IPS-20b (cell line): ENCODE results near the gene LRRTM1.

Experiments
- H3K27ac ChIP-seq: one replicate; pipeline ENCODE4 v1.5.1; 2013; ENCODE audit warnings: low read length
- H3K27me3 ChIP-seq: 2 replicates; pipeline ENCODE4 v1.6.1; 2013; ENCODE audit warnings: mild to moderate bottlenecking, low read length, inconsistent platforms; ENCODE audit not compliant: insufficient read depth
- H3K36me3 ChIP-seq: 2 replicates; pipeline ENCODE4 v1.6.1; 2013; ENCODE audit warnings: low read depth, mild to moderate bottlenecking, inconsistent platforms, low read length, moderate library complexity; ENCODE audit not compliant: insufficient read depth
- H3K4me1 ChIP-seq: 2 replicates; pipeline ENCODE4 v1.6.1; 2013; ENCODE audit warnings: mild to moderate bottlenecking, control low read depth, inconsistent platforms, low read length, moderate library complexity; ENCODE audit not compliant: insufficient read depth
- H3K4me3 ChIP-seq: 2 replicates; pipeline ENCODE4 v1.5.1; 2013; ENCODE audit warnings: mild to moderate bottlenecking, low read length, inconsistent platforms
- H3K9ac ChIP-seq: 2 replicates; pipeline ENCODE4 v1.6.1; 2013; ENCODE audit warnings: low read depth, mild to moderate bottlenecking, inconsistent platforms, low read length, moderate library complexity
- H3K9me3 ChIP-seq: 2 replicates; pipeline ENCODE4 v1.6.1; 2013; ENCODE audit warnings: mild to moderate bottlenecking, low read depth, low read length, inconsistent platforms; ENCODE audit not compliant: insufficient read depth

The LRRTM1 gene, protein sequence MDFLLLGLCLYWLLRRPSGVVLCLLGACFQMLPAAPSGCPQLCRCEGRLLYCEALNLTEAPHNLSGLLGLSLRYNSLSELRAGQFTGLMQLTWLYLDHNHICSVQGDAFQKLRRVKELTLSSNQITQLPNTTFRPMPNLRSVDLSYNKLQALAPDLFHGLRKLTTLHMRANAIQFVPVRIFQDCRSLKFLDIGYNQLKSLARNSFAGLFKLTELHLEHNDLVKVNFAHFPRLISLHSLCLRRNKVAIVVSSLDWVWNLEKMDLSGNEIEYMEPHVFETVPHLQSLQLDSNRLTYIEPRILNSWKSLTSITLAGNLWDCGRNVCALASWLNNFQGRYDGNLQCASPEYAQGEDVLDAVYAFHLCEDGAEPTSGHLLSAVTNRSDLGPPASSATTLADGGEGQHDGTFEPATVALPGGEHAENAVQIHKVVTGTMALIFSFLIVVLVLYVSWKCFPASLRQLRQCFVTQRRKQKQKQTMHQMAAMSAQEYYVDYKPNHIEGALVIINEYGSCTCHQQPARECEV

DNA sequence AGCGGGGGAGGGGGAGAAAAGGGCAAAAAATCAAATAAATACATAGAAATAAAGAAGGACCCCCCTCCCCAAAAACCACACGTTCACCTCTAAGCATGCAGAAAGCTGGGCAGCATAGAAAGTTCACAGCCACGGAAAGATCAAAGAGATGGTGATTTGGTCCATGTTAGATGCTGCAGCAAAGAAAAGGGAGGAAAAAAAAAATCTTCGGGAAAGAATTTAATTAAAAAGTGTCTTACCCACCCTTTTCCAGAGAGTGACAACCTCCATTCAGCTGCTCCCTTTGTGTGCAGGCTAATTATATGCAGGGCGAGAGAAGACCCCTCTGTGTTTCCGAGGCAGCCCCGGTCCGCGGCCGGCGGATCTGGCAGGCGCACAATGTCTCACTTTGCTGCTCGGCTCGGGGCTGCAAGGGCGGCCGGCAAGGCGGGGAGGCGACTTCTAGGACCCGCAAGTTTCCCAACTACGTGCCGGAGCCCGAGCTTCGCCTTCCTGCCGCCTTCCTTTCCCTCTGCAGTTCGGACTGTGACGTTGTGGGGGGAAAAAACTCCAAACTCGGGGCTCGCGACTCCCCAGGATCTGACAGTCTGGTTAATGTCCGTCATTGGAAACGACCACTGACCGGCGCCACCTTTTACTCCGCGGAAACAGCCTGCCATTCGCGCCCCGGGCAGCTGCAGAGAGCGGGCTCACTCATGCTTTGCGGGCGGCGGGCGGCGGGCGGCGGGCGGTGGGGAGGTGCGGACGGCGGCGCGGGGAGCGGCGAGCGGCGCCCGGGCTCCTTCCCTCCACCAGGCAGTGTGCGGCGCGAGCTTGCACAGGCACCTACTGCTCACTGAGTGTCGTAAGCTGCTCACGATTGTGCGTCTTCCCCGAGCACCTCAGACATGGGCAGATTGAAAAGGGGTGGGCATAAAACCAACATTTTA is at the start of gene LRRTM1:
Gene LRRTM1, minus strand, starts transcription at position 844 of the 929 bp plus-strand sequence. CDS start 933 bp downstream, outside the sequence.
- H3K27ac ChIP-seq: no peak within 1 kb of the TSS
- peaks cover 88% of the 10 kb centered on the region for H3K27me3 ChIP-seq
- no peaks in the 10 kb centered on the region for H3K36me3 ChIP-seq
- H3K9ac ChIP-seq: no peak within 1 kb of the TSS
- H3K4me3 ChIP-seq: peak within 1 kb of the TSS; percentile 66
- no peaks in the 10 kb centered on the region for H3K9me3 ChIP-seq
- H3K4me1 ChIP-seq: peaks cover 28% of the 10 kb centered on the region

DNA sequence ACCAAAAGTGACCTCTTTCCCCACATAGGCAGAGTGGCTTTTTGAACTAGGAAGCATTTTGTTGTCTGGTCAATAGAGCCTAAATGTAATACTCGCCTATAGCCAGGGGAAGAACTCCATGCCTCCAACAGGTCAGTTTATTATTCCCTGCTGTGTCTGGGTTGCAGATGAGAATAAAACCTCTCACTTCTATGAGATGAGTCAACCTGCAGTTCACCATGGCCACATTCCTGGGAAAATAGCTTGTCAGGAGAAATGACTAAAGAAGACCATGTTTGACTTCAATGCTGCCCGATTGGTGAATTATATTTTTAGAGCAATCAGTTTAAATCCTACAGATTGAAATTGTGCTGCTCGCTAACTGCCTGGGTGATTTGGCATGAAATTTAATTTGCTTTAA is 46.7 kb upstream of the LRRTM1 start:
- Histone ChIP-seq H3K4me1 (peaks cover 7% of the 10 kb centered on the region), H3K27ac (no peak overlapping the region), H3K4me3 (no peak overlapping the region), H3K36me3 (no peaks in the 10 kb centered on the region), H3K27me3 (no peaks in the 10 kb centered on the region), H3K9me3 (no peaks in the 10 kb centered on the region), H3K9ac (no peak overlapping the region)

DNA sequence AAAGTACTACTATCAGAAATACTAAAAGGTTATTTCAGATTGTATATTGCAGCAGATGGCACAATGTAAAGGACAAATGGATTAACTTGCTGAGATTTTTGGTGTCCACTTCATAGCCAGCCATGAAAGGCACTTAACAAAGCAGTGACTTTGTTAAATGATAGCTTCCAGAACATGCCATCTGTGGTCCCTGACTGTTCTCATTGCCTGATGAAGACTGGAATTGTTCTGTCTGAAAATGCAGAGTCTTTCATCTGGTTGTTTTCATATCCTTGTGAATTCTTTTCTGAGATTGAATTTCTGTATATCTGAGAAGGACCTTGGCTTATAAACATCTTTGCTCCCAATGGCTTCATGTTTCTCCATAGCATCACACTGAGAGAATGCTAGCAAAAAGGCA is 44.4 kb upstream of the LRRTM1 start:
- Histone ChIP-seq H3K27ac (no peak overlapping the region), H3K4me1 (peaks cover 7% of the 10 kb centered on the region), H3K9ac (no peak overlapping the region), H3K4me3 (no peak overlapping the region), H3K9me3 (no peaks in the 10 kb centered on the region), H3K27me3 (no peaks in the 10 kb centered on the region), H3K36me3 (no peaks in the 10 kb centered on the region)

DNA sequence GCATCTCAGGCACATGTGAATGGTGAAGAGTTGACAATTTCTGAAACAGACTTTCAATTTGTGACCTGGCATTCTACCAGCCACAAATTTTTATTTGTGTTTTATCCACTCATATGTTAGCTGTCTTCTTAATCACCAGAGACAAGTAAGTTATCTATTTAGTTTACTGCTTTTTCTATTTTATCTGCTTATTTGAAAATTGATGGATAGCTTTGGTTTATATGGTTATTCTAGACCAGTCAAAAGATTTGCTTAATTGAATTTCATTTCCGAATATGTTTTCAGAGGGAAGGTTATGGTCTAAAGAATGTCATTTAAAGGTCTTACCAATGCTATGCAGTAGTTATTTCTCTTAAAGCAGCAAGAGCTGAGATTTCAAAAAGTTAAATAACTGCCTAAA is 43.5 kb upstream of the LRRTM1 start:
- Histone ChIP-seq H3K27me3 (no peaks in the 10 kb centered on the region), H3K36me3 (no peaks in the 10 kb centered on the region), H3K4me3 (no peak overlapping the region), H3K9me3 (no peaks in the 10 kb centered on the region), H3K4me1 (peaks cover 7% of the 10 kb centered on the region), H3K27ac (no peak overlapping the region), H3K9ac (no peak overlapping the region)

DNA sequence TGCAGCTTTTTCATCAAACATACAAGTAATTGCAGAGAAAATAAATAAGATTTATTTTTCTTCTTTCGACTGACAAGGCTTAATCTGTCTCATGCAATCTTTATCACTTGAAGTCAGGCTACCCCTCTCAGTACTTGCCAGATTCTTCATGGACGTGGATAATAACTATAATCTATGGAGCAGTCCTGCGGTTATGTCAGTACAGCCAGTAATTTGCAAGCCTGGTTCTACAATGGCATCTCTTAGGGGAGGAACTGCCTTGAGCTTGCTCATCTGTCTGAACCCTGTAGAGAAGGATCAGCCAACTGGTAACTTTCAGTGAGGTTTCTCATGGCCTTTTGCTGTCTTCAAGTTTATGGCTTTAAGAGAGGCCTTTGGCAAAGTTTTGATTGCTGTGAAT is 35.5 kb upstream of the LRRTM1 start:
- Histone ChIP-seq H3K9me3 (no peaks in the 10 kb centered on the region), H3K4me1 (no peaks in the 10 kb centered on the region), H3K27me3 (no peaks in the 10 kb centered on the region), H3K27ac (no peak overlapping the region), H3K36me3 (no peaks in the 10 kb centered on the region), H3K4me3 (no peak overlapping the region), H3K9ac (no peak overlapping the region)

DNA sequence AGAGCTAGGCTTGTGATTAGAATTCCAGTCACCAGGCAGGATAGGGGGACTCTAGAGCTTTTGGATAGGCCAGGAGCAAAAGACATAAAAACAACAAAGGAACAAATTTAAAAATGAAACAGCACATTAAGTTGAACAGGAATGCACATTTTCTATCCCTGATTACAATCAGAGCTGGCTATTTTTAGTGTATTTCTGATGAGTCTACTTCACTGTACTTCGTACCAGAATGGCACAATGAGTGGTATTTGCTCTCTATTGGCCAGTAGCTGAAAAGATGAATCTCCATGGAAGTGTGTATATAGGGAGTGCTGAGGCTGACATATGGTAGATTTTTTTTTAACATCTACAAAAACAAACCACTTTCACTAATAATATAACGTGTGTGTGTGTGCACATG is 34.2 kb upstream of the LRRTM1 start:
- Histone ChIP-seq H3K4me1 (no peaks in the 10 kb centered on the region), H3K36me3 (no peaks in the 10 kb centered on the region), H3K4me3 (no peak overlapping the region), H3K27me3 (no peaks in the 10 kb centered on the region), H3K9me3 (no peaks in the 10 kb centered on the region), H3K9ac (no peak overlapping the region), H3K27ac (no peak overlapping the region)

DNA sequence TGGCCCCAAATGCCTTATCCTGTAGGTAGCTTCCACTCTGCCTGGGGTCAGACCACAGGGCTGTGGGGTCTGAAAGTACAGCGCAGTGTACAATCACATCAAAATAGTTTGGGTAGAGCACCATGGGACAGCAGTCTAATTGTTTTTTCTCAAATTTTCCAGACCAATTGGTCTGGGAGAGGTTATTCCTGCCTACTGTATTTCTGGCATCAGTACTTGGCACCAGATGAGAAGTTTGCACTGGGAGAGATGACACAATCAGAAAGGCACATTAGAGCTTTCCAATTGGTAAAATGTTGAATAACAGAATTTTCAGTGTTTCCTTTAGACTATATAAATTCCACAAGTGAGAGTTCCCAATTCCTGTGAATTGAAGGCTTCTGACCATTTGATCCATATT is 30.9 kb upstream of the LRRTM1 start:
- Histone ChIP-seq H3K4me3 (no peak overlapping the region), H3K4me1 (peaks cover 2% of the 10 kb centered on the region; the same call in 1 of the 2 replicates), H3K27ac (no peak overlapping the region), H3K27me3 (no peaks in the 10 kb centered on the region), H3K36me3 (no peaks in the 10 kb centered on the region), H3K9me3 (no peaks in the 10 kb centered on the region), H3K9ac (no peak overlapping the region)

DNA sequence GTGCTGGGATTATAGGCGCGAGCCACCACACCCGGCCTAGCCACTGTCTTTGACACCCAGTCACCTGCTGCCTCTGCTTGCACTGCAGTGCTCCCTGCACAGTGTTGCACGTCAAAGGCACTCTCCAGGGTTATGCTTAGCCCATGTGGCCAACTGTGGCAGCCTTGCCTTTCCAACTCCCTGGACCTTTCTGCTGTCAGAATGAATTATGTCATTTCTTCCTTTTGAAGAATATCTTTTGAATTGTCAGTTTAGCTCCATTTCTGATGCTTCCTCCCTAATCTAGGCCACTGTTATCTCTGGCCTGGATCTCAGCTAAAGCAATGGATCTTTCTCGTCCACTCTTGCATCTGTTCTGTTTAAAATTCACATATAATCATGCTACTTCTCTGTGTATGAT is 29.3 kb upstream of the LRRTM1 start:
- peaks cover 8% of the 10 kb centered on the region for H3K4me1 ChIP-seq
- H3K36me3 ChIP-seq: no peaks in the 10 kb centered on the region
- H3K9ac ChIP-seq: no peak overlapping the region
- no peak overlapping the region for H3K4me3 ChIP-seq
- H3K27me3 ChIP-seq: no peaks in the 10 kb centered on the region
- H3K9me3 ChIP-seq: no peaks in the 10 kb centered on the region
- no peak overlapping the region for H3K27ac ChIP-seq

DNA sequence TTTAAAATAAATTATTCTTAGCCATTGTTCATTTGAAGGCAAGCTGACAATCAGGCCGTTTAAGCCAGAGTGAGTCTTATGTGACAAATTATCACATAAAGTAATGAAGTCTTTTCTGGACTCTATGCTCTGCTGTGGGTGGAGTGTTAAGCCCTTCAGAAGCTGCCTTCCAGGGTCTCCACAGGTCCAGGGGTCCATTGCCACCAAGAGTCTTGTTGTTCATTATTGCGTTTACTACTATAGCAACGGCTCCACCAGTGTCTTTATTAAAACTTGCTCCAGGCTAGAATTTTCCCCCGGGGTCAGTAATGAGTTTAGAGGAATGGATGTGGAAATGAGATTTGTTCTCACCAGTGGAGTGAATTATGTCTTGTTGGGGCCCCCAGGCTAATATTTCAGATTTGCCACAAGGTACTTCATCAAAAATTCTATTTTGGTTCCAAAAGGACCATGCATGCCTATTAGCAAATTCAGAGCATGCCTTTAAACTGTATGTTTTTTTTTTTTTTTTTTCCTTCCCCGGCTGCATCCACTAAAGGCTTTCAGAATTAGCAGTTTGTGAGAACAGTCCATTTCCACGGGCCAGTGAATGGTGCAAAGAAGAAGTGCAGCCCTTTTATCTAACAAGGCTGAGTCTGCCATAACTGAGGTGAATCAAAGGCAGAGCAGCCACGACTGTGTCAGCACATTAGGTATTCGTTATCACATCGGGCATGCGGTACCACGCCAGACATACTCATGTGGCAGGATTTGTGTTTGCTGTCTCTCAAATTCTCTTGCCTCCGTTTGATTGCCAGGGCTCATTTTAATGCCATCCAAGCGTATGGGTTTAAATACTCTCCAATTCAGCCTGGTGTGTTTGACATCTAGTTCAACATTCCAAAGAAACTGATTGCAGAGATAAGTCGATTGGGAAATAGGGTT is 26.2 kb upstream of the LRRTM1 start:
- Histone ChIP-seq H3K9ac (no peak overlapping the region), H3K9me3 (no peaks in the 10 kb centered on the region), H3K4me3 (no peak overlapping the region), H3K4me1 (peaks cover 23% of the 10 kb centered on the region), H3K27ac (no peak overlapping the region), H3K27me3 (no peaks in the 10 kb centered on the region), H3K36me3 (no peaks in the 10 kb centered on the region)

DNA sequence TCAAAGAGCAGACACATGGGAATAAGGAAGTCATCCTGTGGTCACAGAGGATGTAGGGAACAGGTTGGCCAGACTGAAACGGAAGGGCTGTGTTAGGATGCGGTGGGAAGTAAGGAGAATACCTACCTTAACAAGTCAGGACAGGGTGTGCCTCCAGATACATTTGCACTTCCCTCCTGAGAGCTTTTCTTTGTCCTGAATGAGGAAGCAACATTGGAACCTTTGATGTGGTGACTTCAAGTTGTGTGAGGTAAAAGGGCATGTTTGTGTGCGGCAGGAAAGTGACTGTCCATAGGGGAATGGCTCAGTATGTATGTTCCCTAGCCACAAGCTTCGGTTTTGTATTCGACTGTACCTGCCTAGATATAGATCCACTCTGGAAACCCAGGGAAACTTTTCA is 24.9 kb upstream of the LRRTM1 start:
- Histone ChIP-seq H3K36me3 (no peaks in the 10 kb centered on the region), H3K27me3 (no peaks in the 10 kb centered on the region), H3K27ac (no peak overlapping the region), H3K4me1 (peaks cover 36% of the 10 kb centered on the region), H3K9me3 (no peaks in the 10 kb centered on the region), H3K4me3 (no peak overlapping the region), H3K9ac (no peak overlapping the region)

DNA sequence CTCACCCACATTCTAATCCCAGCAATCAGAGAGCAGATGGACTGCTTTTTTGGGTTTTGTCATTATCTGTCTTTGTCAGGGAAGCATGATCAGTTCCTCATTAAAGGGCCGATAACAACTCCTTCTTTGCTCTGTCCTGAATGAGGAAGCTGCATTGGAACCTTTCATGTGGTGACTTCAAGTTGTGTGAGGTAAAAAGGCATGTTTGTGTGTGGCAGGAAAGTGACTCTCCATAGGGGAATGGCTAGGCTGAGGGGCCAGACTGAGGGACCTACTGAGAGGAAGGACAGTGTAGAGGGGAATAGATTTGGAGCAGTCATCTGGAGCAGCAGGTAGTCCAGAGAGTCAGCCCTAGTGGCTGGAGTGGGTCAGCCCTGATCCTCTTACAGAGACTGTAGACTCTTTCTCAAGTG is 23.6 kb upstream of the LRRTM1 start:
- Histone ChIP-seq H3K27me3 (peaks cover 8% of the 10 kb centered on the region), H3K9me3 (no peaks in the 10 kb centered on the region), H3K4me3 (no peak overlapping the region), H3K36me3 (no peaks in the 10 kb centered on the region), H3K4me1 (peaks cover 49% of the 10 kb centered on the region), H3K9ac (no peak overlapping the region), H3K27ac (no peak overlapping the region)
